HFFc6 (cell line): ENCODE measurements around the gene ACSL6. TPM values are rescaled to one million over a fixed set of nuclear protein-coding genes. Genes with fewer than 3 reads are reported as not detected.

Experiments used
- DNase-seq: peaks from one replicate; pipeline ENCODE4 v3.0.0-alpha.2; 2018
- H3K27ac Mint-ChIP-seq: 2 replicates; pipeline ENCODE4 v1.8.0; 2020; ENCODE audit warnings: mild to moderate bottlenecking, mixed read lengths
- H3K27me3 Mint-ChIP-seq: 2 replicates; pipeline ENCODE4 v1.8.0; 2021; ENCODE audit warnings: mild to moderate bottlenecking, moderate library complexity, mixed read lengths; ENCODE audit not compliant: insufficient read depth
- H3K36me3 Mint-ChIP-seq: 2 replicates; pipeline ENCODE4 v1.8.0; 2021; ENCODE audit warnings: low read depth, mixed read lengths
- H3K4me1 Mint-ChIP-seq: 2 replicates; pipeline ENCODE4 v1.8.0; 2020; ENCODE audit warnings: low read depth, mixed read lengths
- H3K4me3 Mint-ChIP-seq: 2 replicates; pipeline ENCODE4 v1.8.0; 2020; ENCODE audit warnings: mild to moderate bottlenecking, moderate library complexity, mixed read lengths
- H3K9me3 Mint-ChIP-seq: 2 replicates; pipeline ENCODE4 v1.8.0; 2020; ENCODE audit warnings: mild to moderate bottlenecking, mixed read lengths
- CTCF ChIP-seq: fragments of 200-600 bp; sonication (generic); IDR thresholded peaks from 2 replicates; pipeline ENCODE4 v1.5.0; 2021; ENCODE audit warnings: antibody characterized with exemption, mild to moderate bottlenecking
- total RNA-seq, 6 experiments: library from RNA; stranded (reverse); fragmentation: NEBNext Ultra II Directional; extraction: Animal tissue kit (Norgen Biotek cat#: 25700); gene quantifications; 2 replicates in 1 of 6; 3 replicates in 5 of 6; pipeline ENCODE4 v1.2.3, GENCODE V29; 2021

The ACSL6 gene
- total RNA-seq, 6 experiments from 2014 or later, result not detected

GRCh38 chr5:131983244-131983771 lies 28.1 kb downstream of the ACSL6 start:
- no peak for TF ChIP-seq CTCF
- H3K27me3 Mint-ChIP-seq, result peaks cover 17% of the 10 kb centered on the region
- no peak overlapping the region for H3K4me3 Mint-ChIP-seq
- H3K4me1 Mint-ChIP-seq, result no peaks in the 10 kb centered on the region
- H3K27ac Mint-ChIP-seq, result no peak overlapping the region
- no peak for DNase-seq
- no peaks in the 10 kb centered on the region for H3K36me3 Mint-ChIP-seq
- no peaks in the 10 kb centered on the region for H3K9me3 Mint-ChIP-seq

GRCh38 chr5:131981516-131981915 lies 29.9 kb downstream of the ACSL6 start:
- Mint-ChIP-seq H3K9me3 (no peaks in the 10 kb centered on the region), H3K27me3 (peaks cover 17% of the 10 kb centered on the region), H3K36me3 (no peaks in the 10 kb centered on the region), H3K4me3 (no peak overlapping the region), H3K4me1 (peaks cover 8% of the 10 kb centered on the region; the same call in 1 of the 2 replicates), H3K27ac (no peak overlapping the region)
- DNase-seq, result no peak
- no peak for TF ChIP-seq CTCF

- DNase-seq, result no peak
Observed at GRCh38 chr5:131980696-131981095, 30.8 kb downstream of the ACSL6 start.

GRCh38 chr5:131979816-131980215 lies 31.6 kb downstream of the ACSL6 start:
- Mint-ChIP-seq H3K27me3 (peaks cover 18% of the 10 kb centered on the region), H3K9me3 (no peaks in the 10 kb centered on the region), H3K27ac (no peak overlapping the region), H3K4me3 (no peak overlapping the region), H3K4me1 (peaks cover 8% of the 10 kb centered on the region; the same call in 1 of the 2 replicates), H3K36me3 (no peaks in the 10 kb centered on the region)
- DNase-seq, result no peak
- no peak for TF ChIP-seq CTCF

More at GRCh38 chr5:131980696-131981095, 30.8 kb downstream of the ACSL6 start:
- Mint-ChIP-seq H3K4me1 (peaks cover 8% of the 10 kb centered on the region; the same call in 1 of the 2 replicates), H3K4me3 (no peak overlapping the region), H3K27me3 (peaks cover 17% of the 10 kb centered on the region), H3K27ac (no peak overlapping the region), H3K36me3 (no peaks in the 10 kb centered on the region), H3K9me3 (no peaks in the 10 kb centered on the region)
- no peak for TF ChIP-seq CTCF

- H3K27me3 Mint-ChIP-seq, result peaks cover 20% of the 10 kb centered on the region
- H3K9me3 Mint-ChIP-seq, result no peaks in the 10 kb centered on the region
- no peak overlapping the region for H3K4me3 Mint-ChIP-seq
- H3K27ac Mint-ChIP-seq, result no peak overlapping the region
- no peak for DNase-seq
- no peak for TF ChIP-seq CTCF
- peaks cover 8% of the 10 kb centered on the region; the same call in 1 of the 2 replicates for H3K4me1 Mint-ChIP-seq
- no peaks in the 10 kb centered on the region for H3K36me3 Mint-ChIP-seq
Observed at GRCh38 chr5:131977212-131977604, 34.2 kb downstream of the ACSL6 start.
